NOMO-1 treated with DMSO at 0.1 percent for 48 hours (cell line): ENCODE data around the gene RECQL5.

Source experiments
- DNase-seq: peaks from one replicate; lab custom pipeline; 2025; ENCODE audit not compliant: unreplicated experiment; lab: John Stamatoyannopoulos, UW

RECQL5 gene

GRCh38 chr17:75619506-75620431 lies 47.2 kb downstream of the RECQL5 start:
- DNase-seq: no peak

GRCh38 chr17:75617675-75618074 lies 49.3 kb downstream of the RECQL5 start:
- no peak for DNase-seq

- no peak for DNase-seq
These were observed 49.7 kb downstream of the RECQL5 start for GRCh38 chr17:75617218-75617617.

- no peak for DNase-seq
These were observed 50.3 kb downstream of the RECQL5 start for GRCh38 chr17:75616521-75617122.

- DNase-seq: no peak
These were observed 51.7 kb downstream of the RECQL5 start for GRCh38 chr17:75615301-75615700.

GRCh38 chr17:75614556-75615270 lies 52.2 kb downstream of the RECQL5 start:
- no peak for DNase-seq

- DNase-seq: no peak
These were observed 52.9 kb downstream of the RECQL5 start for GRCh38 chr17:75614006-75614405.

- DNase-seq: no peak
These were observed 53.9 kb downstream of the RECQL5 start for GRCh38 chr17:75612906-75613626.

GRCh38 chr17:75611851-75612429 lies 55.0 kb downstream of the RECQL5 start:
- no peak for DNase-seq

GRCh38 chr17:75610103-75610984 lies 56.6 kb downstream of the RECQL5 start:
- no peak for DNase-seq

GRCh38 chr17:75607086-75607485 lies 59.9 kb downstream of the RECQL5 start:
- no peak for DNase-seq

GRCh38 chr17:75605790-75606189 lies 61.2 kb downstream of the RECQL5 start:
- DNase-seq: no peak

GRCh38 chr17:75604034-75604695 lies 62.8 kb downstream of the RECQL5 start:
- DNase-seq: no peak

GRCh38 chr17:75603123-75603522 lies 63.8 kb downstream of the RECQL5 start:
- DNase-seq: no peak

- DNase-seq: no peak
These were observed 64.3 kb downstream of the RECQL5 start for GRCh38 chr17:75602644-75603043.

GRCh38 chr17:75601057-75601987 lies 65.6 kb downstream of the RECQL5 start:
- DNase-seq: peak; percentile 51

GRCh38 chr17:75596320-75597087 lies 70.5 kb downstream of the RECQL5 start:
- DNase-seq: no peak
